ENCODE results near the gene PLB1.

- TF ChIP-seq EZH2 (IDR thresholded peaks at IDR 0.05) (no peak), POLR2AphosphoS5 (IDR thresholded peaks at IDR 0.05; ENCODE audit: borderline replicate concordance, low read depth, low read length) (no peak), FOXP2 (optimal IDR thresholded peaks at IDR 0.05; ENCODE audit: control extremely low read depth, extremely low read length, insufficient read depth) (no peak)
Observed at GRCh38 chr2:28564346-28564745, 68.5 kb downstream of the PLB1 start.
